ENCODE results near the gene ADIPOQ.
"Not testable (repeated sequence)": the region's sequence is repeated elsewhere in the genome, so short reads cannot be mapped to it uniquely, and the experiment has no call there.

Gene ADIPOQ

DNA sequence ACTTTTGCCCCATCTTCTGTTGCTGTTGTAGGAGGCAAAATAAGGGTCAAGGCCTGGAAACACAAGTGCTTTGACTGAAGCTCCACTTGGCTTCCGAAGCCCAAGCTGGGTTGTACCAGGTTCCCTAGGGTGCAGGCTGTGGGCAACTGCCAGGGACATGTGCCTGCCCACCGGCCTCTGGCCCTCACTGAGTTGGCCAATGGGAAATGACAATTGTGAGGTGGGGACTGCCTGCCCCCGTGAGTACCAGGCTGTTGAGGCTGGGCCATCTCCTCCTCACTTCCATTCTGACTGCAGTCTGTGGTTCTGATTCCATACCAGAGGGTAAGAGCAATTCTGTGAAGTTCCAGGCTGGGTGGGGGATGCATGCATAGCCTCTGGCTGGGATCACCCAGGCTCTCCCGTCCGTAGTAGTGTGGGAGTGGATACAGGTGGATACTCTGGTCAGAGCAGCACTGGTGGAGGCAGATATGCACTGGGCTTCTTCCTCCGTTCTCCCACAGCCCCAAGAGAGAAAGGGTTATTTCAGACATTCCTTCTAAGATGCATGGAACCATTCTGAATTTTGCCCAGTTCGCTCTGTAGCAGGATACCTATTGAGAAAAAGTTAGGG, at the start of gene ADIPOQ:
Gene ADIPOQ (plus strand): TSS at position 285 of the 613 bp plus-strand sequence. CDS start 10,349 bp downstream, outside the sequence.
- no peak for DNase-seq (ENCODE audit: low read depth in 2 of 2)

DNA sequence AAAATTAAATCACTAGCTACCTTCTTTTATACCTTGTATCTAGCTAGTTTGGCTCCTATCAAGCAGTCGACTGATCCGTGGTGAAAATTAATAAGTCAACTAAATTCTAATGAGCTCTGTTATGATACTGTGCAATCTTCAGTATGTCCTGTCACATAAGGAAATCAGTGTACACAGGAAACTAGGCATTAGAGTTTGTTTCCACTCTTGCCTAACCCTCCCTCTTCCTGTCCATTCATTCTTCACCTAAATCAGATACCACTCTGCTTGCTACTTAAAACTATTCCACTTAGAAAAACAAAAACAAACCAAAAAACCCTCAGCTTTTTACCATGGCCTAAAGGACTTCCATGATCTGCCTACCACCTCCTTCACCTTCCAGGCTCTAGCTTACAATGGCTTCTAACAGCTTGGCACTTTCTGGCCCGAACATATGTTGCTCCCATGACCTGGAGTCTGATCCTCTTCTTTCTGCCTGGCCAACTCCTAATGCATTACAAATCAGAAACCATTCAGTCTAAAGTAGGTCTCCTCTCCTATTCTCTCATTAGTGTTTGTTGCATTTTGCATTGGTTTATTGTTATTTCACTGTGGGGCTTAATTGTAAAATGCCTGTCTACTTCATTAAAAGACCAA, 44.2 kb upstream of the ADIPOQ start:
- no peak for DNase-seq (ENCODE audit: low read depth in 2 of 2)

DNA sequence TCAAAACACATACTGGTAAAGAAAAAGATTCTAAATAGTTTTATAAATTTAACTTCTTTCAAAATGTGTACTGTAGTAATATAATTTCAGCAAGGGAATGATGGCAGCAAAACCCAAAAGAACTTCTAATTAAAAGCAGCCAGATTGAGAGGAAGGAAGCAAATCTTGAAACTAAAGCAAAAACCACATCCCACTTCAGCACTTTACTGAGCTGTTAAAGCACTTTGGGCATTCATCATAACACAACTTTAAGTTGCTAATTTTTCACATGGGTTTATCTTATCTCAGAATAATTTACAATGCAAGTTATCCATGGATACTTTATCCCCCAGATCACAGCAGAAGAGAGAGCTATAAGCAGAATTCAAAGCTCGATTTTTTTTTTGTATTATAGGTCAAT, 42.2 kb upstream of the ADIPOQ start:
- DNase-seq (ENCODE audit: low read depth in 2 of 2): no peak

DNA sequence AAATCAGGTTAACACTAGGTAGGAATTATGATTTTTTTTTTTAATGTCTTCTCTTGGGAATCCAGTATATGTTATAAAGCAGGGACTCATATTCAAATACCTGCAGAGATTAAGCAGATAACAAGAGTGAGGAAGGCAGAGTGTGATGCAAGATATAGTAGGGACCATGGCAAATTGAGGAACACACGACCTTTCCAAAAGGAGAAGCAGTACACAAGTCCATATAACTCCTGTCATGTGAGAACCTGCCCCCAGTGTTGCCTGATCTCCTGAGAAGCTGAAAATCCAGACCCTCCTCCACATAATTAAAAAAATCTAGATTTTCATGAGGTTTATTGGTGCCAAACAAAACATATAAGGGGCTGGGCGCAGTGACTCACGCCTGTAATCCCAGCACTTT, 39.8 kb upstream of the ADIPOQ start:
- DNase-seq (ENCODE audit: low read depth in 2 of 2): no peak

- not testable (repeated sequence) for DNase-seq (ENCODE audit: low read depth in 2 of 2)
Measured at GRCh38 chr3:186803447-186803846, 39.1 kb upstream of the ADIPOQ start.

DNA sequence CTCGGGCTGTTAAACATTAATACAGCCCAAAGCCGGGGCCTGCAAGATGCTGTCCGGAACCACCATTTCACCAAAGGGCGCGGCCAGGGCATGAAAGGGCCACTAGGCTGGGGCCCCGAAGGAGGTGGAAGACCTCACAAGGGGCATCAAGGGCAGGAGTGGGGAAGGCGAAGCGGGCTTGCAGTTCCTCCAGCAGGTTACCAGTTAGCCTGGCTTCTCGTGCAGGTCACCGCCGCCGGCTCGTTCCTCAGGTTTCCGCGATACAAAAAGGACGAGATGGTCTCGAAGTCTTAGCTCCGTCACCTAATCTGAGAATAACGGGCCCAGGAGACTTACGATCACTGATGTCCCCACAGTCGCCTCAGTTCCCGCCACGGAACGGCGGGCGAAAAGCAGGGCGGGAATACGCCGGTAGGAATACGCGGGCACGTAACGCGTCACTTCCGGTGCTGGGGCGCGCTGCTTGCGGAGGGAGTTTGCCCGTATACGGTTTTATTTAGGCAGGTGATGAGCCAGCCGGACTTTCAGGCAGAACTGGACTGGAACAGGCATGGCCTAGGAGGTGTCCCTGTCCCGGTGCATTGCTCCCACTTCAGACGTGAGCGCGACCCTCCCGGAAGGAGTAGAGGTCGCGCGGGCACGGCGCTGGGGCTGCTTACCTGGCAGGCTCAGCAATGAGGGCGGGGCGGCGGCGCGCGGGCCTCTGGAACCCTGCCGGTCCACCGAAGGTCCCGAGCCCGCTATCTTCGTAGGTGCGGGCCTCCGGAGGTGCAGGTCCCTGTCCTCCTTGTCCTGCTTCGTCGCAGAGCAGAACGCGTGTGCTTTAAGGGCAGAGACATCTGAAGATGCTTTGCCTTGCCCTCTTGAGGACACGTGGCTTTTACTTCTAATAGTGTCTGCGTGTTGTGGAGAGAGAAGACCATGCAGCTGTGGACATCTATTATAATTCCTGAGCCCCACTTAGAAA, 36.1 kb upstream of the ADIPOQ start, which contains the start of gene RFC4:
Gene RFC4 (minus strand): TSS at position 394 of the 967 bp plus-strand sequence. CDS start 1,769 bp downstream, outside the sequence.
- DNase-seq (ENCODE audit: low read depth in 2 of 2): peak; percentile 68 to 72

GRCh38 chr3:186807231-186807630, 35.3 kb upstream of the ADIPOQ start:
- no peak for DNase-seq (ENCODE audit: low read depth in 2 of 2)

DNA sequence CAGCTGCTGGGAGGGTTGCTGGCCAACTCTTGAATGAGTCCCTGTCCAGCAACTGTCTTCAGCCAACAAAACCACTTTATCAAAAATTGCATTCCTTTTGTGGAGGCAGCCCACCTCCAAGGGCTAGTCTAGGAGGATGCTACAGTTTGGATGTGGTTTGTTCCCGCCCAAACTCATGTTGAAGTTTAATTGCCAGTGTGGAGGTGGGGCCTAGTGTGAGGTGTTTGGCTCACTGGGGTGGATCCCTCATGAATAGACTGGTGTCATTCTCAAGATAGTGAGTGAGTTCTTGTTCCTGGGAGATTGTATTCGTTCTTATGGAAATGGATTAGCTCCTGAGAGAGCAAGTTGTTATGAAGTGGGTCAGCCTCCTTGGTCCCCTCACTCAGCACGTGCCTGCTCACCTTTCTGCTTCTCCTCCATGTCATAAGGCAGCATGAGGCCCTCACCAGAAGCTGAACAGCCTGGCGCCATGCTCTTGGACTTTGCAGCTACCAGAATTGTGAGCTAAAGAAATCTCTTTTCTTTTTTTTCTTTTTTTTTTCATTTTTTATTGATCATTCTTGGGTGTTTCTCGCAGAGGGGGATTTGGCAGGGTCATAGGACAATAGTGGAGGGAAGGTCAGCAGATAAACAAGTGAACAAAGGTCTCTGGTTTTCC, 32.0 kb upstream of the ADIPOQ start:
- DNase-seq (ENCODE audit: low read depth in 2 of 2): no peak

DNA sequence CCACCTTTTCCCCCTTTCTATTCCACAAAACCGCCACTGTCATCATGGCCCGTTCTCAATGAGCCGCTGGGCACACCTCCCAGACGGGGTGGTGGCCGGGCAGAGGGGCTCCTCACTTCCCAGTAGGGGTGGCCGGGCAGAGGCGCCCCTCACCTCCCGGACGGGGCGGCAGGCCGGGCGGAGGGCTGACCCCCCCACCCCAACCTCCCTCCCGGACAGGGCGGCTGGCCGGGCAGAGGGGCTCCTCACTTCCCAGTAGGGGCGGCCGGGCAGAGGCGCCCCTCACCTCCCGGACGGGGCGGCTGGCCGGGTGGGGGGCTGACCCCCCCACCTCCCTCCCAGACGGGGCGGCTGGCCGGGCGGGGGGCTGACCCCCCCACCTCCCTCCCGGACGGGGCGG, 31.2 kb upstream of the ADIPOQ start:
- not testable (repeated sequence) for DNase-seq (ENCODE audit: low read depth in 2 of 2)

- no peak for DNase-seq (ENCODE audit: low read depth in 2 of 2)
Measured at GRCh38 chr3:186814100-186814499, 28.4 kb upstream of the ADIPOQ start.

DNA sequence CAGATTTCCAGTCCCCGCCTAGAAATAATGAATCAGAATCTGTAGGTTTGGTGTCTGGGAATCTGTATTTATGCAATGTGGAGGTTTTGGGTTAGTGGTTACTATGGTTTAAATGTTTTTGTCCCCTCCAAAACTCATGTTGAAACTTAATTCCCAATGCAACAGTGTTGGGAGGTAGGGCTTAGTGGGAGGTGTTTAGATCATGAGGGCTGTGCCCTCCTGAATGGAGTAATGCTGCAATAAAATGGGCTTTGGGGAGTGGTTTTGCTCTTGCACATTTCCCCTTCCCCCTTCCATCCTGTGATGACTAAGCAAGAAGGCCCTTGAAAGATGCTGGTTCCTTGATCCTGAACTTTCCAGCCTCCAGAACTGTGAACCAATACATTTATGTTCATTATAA, 27.1 kb upstream of the ADIPOQ start:
- no peak for DNase-seq (ENCODE audit: low read depth in 2 of 2)

DNA sequence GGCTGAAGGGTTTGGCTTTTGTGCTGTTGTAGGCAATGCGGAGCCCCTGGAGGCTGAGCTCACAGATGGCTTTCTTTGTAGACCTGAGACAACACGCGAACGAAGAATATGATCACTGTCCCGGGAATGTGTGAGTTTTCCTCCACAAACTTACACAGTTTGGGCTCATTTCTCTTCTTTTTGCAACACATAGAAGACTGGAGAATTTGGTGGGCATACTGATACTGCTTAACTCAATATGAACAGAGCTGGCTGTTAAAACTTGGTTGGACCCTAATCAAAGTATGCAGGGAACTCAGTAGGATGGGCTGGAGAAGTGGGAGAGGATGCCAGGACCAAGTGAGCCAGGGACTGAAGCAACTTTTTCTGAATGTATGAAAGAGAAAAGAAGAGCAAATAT, 24.0 kb upstream of the ADIPOQ start:
- DNase-seq (ENCODE audit: low read depth in 2 of 2): no peak

DNA sequence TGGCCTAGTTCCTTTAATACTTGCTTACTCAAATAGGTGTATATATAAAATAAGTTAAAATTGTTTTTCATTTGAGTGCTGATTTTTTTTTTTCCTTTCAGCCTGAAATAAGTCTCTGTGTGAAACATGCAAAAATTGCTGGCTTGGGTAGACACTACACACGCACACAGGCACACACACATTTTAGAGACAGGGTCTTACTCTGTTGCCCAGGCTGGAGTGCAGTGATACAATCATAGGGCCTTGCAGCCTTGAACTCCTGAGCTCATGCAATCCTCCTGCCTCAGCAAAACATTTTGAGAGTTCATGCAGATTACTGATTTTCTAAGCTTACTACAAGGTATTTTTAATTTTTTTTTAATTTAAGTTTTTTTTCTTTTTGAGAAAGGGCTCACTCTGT, 23.6 kb upstream of the ADIPOQ start:
- DNase-seq (ENCODE audit: low read depth in 2 of 2): no peak

GRCh38 chr3:186821429-186822387, 20.8 kb upstream of the ADIPOQ start:
- DNase-seq (ENCODE audit: low read depth in 2 of 2): no peak

DNA sequence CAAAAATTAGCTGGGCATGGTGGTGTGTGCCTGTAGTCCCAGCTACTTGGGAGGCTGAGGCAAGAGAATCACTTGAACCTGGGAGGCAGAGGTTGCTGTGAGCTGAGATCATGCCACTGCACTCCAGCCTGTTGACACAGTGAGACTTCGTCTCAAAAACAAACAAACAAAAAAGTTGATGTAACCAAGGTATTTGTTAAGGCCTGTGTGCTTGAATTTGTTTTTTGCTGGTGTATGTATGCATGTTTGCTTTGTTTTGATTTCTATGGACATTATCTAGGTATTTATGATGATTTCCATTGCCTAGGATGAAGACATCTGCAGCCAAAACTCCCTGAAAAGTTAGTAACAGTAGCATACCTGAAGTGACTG, 20.1 kb upstream of the ADIPOQ start:
- not testable (repeated sequence) for DNase-seq (ENCODE audit: low read depth in 2 of 2)

DNA sequence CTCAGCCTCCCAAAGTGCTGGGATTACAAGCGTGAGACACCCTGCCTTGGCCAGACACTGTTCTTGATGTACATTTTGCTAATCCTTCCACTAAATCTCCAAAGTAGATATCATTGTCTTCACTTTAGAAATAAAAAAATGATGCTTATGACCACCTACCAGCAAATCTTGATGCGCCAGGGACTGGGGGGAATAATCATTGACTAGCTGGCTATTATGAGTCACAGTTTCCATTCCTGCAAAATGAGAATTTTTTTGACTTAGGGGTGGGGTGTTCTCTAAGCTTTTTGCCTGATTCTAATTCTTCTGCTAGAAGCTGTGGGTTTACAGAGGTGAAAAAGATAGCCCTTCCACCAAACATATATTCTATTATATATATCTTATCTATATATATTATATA, 19.1 kb upstream of the ADIPOQ start:
- DNase-seq (ENCODE audit: low read depth in 2 of 2): no peak

GRCh38 chr3:186824430-186825139, 17.9 kb upstream of the ADIPOQ start:
- DNase-seq (ENCODE audit: low read depth in 2 of 2): no peak

DNA sequence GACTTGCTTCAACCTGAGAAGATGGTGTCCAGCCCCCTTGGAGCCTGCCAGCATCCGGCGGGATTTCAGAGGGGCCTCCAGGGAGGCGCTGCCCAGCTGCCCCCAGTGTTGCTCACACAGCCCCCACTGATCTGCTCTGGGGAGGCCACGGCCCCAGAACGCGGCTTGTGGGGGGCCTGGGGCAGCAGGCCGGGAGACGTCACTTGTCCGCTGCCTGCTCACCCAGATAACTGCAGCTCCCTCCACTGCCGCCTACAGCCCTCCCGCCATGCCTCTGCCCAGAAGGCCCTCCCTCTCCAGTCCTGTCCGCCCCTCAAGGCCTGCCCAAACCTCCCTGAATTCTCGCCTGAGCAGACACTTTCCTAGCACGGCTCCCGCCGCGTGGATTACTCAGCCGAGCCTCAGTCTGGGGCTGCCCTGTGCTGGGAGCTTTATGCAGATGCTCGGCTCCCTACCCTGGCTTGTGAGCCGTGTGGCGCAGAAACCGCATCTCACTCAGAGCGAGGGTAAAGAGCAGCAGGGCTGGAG, 17.2 kb upstream of the ADIPOQ start:
- no peak for DNase-seq (ENCODE audit: low read depth in 2 of 2)

GRCh38 chr3:186825872-186826409, 16.6 kb upstream of the ADIPOQ start:
- no peak for DNase-seq (ENCODE audit: low read depth in 2 of 2)
